H9 (cell line): ENCODE results near the gene SLC24A3. TPM values are rescaled to one million over a fixed set of nuclear protein-coding genes. Genes with fewer than 3 reads are reported as not detected.

ENCODE experiments used
- DNase-seq: peaks from one replicate; pipeline ENCODE4 v3.0.0-alpha.2; 2017
- H2AFZ ChIP-seq: one replicate; pipeline ENCODE4 v1.6.1; 2013; ENCODE audit warnings: mild to moderate bottlenecking, low read length, control low read depth, moderate library complexity
- H2AK5ac ChIP-seq: 2 replicates; pipeline ENCODE4 v1.6.1; 2013; ENCODE audit warnings: low read length, control low read depth, mixed read lengths; ENCODE audit not compliant: insufficient read length
- H2BK120ac ChIP-seq: one replicate; pipeline ENCODE4 v1.6.1; 2013; ENCODE audit warnings: low read depth, mild to moderate bottlenecking, low read length, control low read depth, inconsistent platforms; ENCODE audit not compliant: poor library complexity, severe bottlenecking
- H2BK12ac ChIP-seq: 2 replicates; pipeline ENCODE4 v1.6.1; 2013; ENCODE audit warnings: low read length, control low read depth, mixed read lengths, low read depth; ENCODE audit not compliant: insufficient read length
- H2BK15ac ChIP-seq: 2 replicates; pipeline ENCODE4 v1.6.1; 2013; ENCODE audit warnings: low read depth, low read length, control low read depth
- H2BK20ac ChIP-seq: one replicate; pipeline ENCODE4 v1.6.1; 2013; ENCODE audit warnings: low read depth, mild to moderate bottlenecking, low read length, control low read depth, inconsistent platforms; ENCODE audit not compliant: poor library complexity, severe bottlenecking
- H2BK5ac ChIP-seq: 2 replicates; pipeline ENCODE4 v1.6.1; 2013; ENCODE audit warnings: low read length, control low read depth, mixed read lengths; ENCODE audit not compliant: insufficient read length
- H3K14ac ChIP-seq: 2 replicates; pipeline ENCODE4 v1.6.1; 2013; ENCODE audit warnings: low read length, control low read depth; ENCODE audit not compliant: insufficient read depth
- H3K18ac ChIP-seq: 2 replicates; pipeline ENCODE4 v1.6.1; 2013; ENCODE audit warnings: low read depth, mild to moderate bottlenecking, mixed read lengths, low read length, control low read depth; ENCODE audit not compliant: insufficient read length
- H3K23ac ChIP-seq: 2 replicates; pipeline ENCODE4 v1.6.1; 2013; ENCODE audit warnings: low read length, control low read depth, mixed read lengths, low read depth; ENCODE audit not compliant: insufficient read length
- H3K23me2 ChIP-seq: 2 replicates; pipeline ENCODE4 v1.6.1; 2013; ENCODE audit warnings: low read depth, mild to moderate bottlenecking, mixed read lengths, low read length, control low read depth; ENCODE audit not compliant: insufficient read length, poor library complexity, severe bottlenecking
- H3K27ac ChIP-seq: 2 replicates; pipeline ENCODE4 v1.5.1; 2013; ENCODE audit warnings: low read length, control low read depth, mixed read lengths, low read depth; ENCODE audit not compliant: insufficient read length
- H3K27me3 ChIP-seq: 2 replicates; pipeline ENCODE4 v1.6.1; 2013; ENCODE audit warnings: low read length, control low read depth, inconsistent platforms; ENCODE audit not compliant: insufficient read depth
- H3K4ac ChIP-seq: 2 replicates; pipeline ENCODE4 v1.6.1; 2013; ENCODE audit warnings: low read depth, mild to moderate bottlenecking, control low read depth, inconsistent platforms, low read length, moderate library complexity
- H3K4me1 ChIP-seq: 2 replicates; pipeline ENCODE4 v1.6.1; 2013; ENCODE audit warnings: low read length, control low read depth, inconsistent platforms; ENCODE audit not compliant: insufficient read depth
- H3K4me2 ChIP-seq: 2 replicates; pipeline ENCODE4 v1.6.1; 2013; ENCODE audit warnings: low read length, control low read depth, mixed read lengths; ENCODE audit not compliant: insufficient read length, insufficient read depth
- H3K56ac ChIP-seq: 2 replicates; pipeline ENCODE4 v1.6.1; 2013; ENCODE audit warnings: low read depth, mild to moderate bottlenecking, mixed read lengths, low read length, control low read depth; ENCODE audit not compliant: insufficient read length
- H3K79me1 ChIP-seq: 2 replicates; pipeline ENCODE4 v1.6.1; 2013; ENCODE audit warnings: low read depth, mild to moderate bottlenecking, moderate library complexity, low read length, control low read depth, inconsistent platforms; ENCODE audit not compliant: insufficient read depth, poor library complexity, severe bottlenecking
- H3K79me2 ChIP-seq: 2 replicates; pipeline ENCODE4 v1.6.1; 2013; ENCODE audit warnings: low read length, control low read depth, inconsistent platforms; ENCODE audit not compliant: insufficient read depth
- H3K9ac ChIP-seq: 2 replicates; pipeline ENCODE4 v1.6.1; 2013; ENCODE audit warnings: low read length, control low read depth, mixed read lengths; ENCODE audit not compliant: insufficient read length; ENCODE audit errors: extremely low read depth
- H3K9me3 ChIP-seq: one replicate; pipeline ENCODE4 v1.6.1; 2013; ENCODE audit warnings: low read depth, low read length, inconsistent platforms; ENCODE audit not compliant: control insufficient read depth
- H3T11ph ChIP-seq: one replicate; pipeline ENCODE4 v1.6.1; 2013; ENCODE audit warnings: mild to moderate bottlenecking, low read length, control low read depth, inconsistent platforms
- H4K20me1 ChIP-seq: one replicate; pipeline ENCODE4 v1.6.1; 2013; ENCODE audit not compliant: control insufficient read depth, insufficient read length, insufficient read depth
- H4K5ac ChIP-seq: 2 replicates; pipeline ENCODE4 v1.6.1; 2013; ENCODE audit warnings: low read depth, mild to moderate bottlenecking, mixed read lengths, low read length, control low read depth; ENCODE audit not compliant: insufficient read length
- H4K8ac ChIP-seq: replicated peaks from 2 replicates; pipeline ENCODE4 v1.6.1; 2013; ENCODE audit warnings: low read length, control low read depth, mixed read lengths, low read depth; ENCODE audit not compliant: insufficient read length
- H4K91ac ChIP-seq: 2 replicates; pipeline ENCODE4 v1.6.1; 2013; ENCODE audit warnings: low read depth, mild to moderate bottlenecking, moderate library complexity, mixed read lengths, low read length, control low read depth; ENCODE audit not compliant: insufficient read length
- H3K27ac Mint-ChIP-seq, 3 experiments: 2 replicates in 2 of 3; 3 replicates in 1 of 3; pipeline ENCODE4 v1.8.0; 2020 to 2021; ENCODE audit warnings: mixed read lengths in 3 of 3, mild to moderate bottlenecking in 1 of 3, moderate library complexity in 1 of 3
- H3K27me3 Mint-ChIP-seq: 2 replicates; pipeline ENCODE4 v1.8.0; 2021; ENCODE audit warnings: low read depth, mild to moderate bottlenecking, moderate library complexity, mixed read lengths
- H3K36me3 Mint-ChIP-seq, 3 experiments: 2 replicates in 2 of 3; 3 replicates in 1 of 3; pipeline ENCODE4 v1.8.0; 2020 to 2021; ENCODE audit warnings: low read depth in 3 of 3, mixed read lengths in 3 of 3; ENCODE audit not compliant: insufficient read depth in 1 of 3
- H3K4me1 Mint-ChIP-seq, 2 experiments: 2 replicates each; pipeline ENCODE4 v1.8.0; 2020; ENCODE audit warnings: mixed read lengths in 2 of 2
- H3K4me3 Mint-ChIP-seq, 2 experiments: 2 replicates in 1 of 2; 3 replicates in 1 of 2; pipeline ENCODE4 v1.8.0; 2020 to 2021; ENCODE audit warnings: mild to moderate bottlenecking in 2 of 2, mixed read lengths in 2 of 2, moderate library complexity in 1 of 2
- H3K9me3 Mint-ChIP-seq, 2 experiments: 2 replicates in 1 of 2; 3 replicates in 1 of 2; pipeline ENCODE4 v1.8.0; 2020; ENCODE audit warnings: mild to moderate bottlenecking in 2 of 2, mixed read lengths in 2 of 2, moderate library complexity in 1 of 2
- CTCF ChIP-seq: fragments of 200-600 bp; sonication (generic); conservative IDR thresholded peaks from 3 replicates; pipeline ENCODE4 v1.8.0; 2021; ENCODE audit warnings: antibody characterized with exemption, mild to moderate bottlenecking
- WGBS: extraction: QIAGEN DNeasy Blood & Tissue Kit; methylation state at CpG from one replicate; pipeline ENCODE4 v1.1.7; 2013; ENCODE audit warnings: missing lambda C conversion rate, low lambda C conversion rate, mixed read lengths; ENCODE audit not compliant: insufficient read length; ENCODE audit errors: extremely low coverage; 5-methylcytosine and 5-hydroxymethylcytosine counted together
- total RNA-seq: library from RNA; stranded (reverse); gene quantifications from 2 replicates; pipeline ENCODE4 v1.2.1, GENCODE V29; 2021

The SLC24A3 gene
- total RNA-seq, 1 experiment from 2014 or later, result 0.83 TPM

- H3K79me1 ChIP-seq, result no peaks in the 10 kb centered on the region
- Mint-ChIP-seq H3K4me3 (no peak overlapping the region), H3K36me3 (no peaks in the 10 kb centered on the region; a peak in 1 of 7 replicates), H3K9me3 (no peaks in the 10 kb centered on the region), H3K4me1 (peaks cover 4 to 5% of the 10 kb centered on the region in 2 experiments), H3K27ac (no peak overlapping the region), H3K27me3 (no peaks in the 10 kb centered on the region; the same call in 1 of the 2 replicates)
- H3K9ac ChIP-seq, result no peak overlapping the region
- peaks cover 2% of the 10 kb centered on the region; the same call in 1 of the 2 replicates for H3K27me3 ChIP-seq
- no peak overlapping the region for H2BK20ac ChIP-seq
- no peak overlapping the region for H3K18ac ChIP-seq
- no peak overlapping the region for H2BK15ac ChIP-seq
- no peak overlapping the region for H3K4me2 ChIP-seq
- H3K4ac ChIP-seq, result no peak overlapping the region
- H3K14ac ChIP-seq, result no peak overlapping the region; the same call in 1 of the 2 replicates
- no peak for TF ChIP-seq CTCF
- H3K23ac ChIP-seq, result no peak overlapping the region
- no peaks in the 10 kb centered on the region; the same call in 1 of the 2 replicates for H3K4me1 ChIP-seq
- H4K5ac ChIP-seq, result no peak overlapping the region
- H4K8ac ChIP-seq, result no peak overlapping the region
- H3K79me2 ChIP-seq, result no peaks in the 10 kb centered on the region
- no peak overlapping the region for H3K56ac ChIP-seq
- no peak overlapping the region for H2BK120ac ChIP-seq
- H2AK5ac ChIP-seq, result no peak overlapping the region
- DNase-seq, result no peak
- no peak overlapping the region for H4K91ac ChIP-seq
- no CpG with 5 or more reads among the region's 4 CpGs for WGBS
- peaks cover 3% of the 10 kb centered on the region for H4K20me1 ChIP-seq
- no peaks in the 10 kb centered on the region for H3K9me3 ChIP-seq
- H3T11ph ChIP-seq, result no peak overlapping the region
- no peak overlapping the region for H2BK12ac ChIP-seq
- H2BK5ac ChIP-seq, result no peak overlapping the region
- no peaks in the 10 kb centered on the region for H3K23me2 ChIP-seq
- no peak overlapping the region for H2AFZ ChIP-seq
- H3K27ac ChIP-seq, result no peak overlapping the region
These were observed 278.8 kb downstream of the SLC24A3 start for GRCh38 chr20:19491241-19491640.
